Ascending aorta (tissue), 2 donors: Measurements from ENCODE around the gene CSPG4. TPM values are rescaled to one million over a fixed set of nuclear protein-coding genes. Genes with fewer than 3 reads are reported as not detected.

Source experiments
- DNase-seq, 2 donors: peaks; one replicate each; pipeline ENCODE4 v3.0.0-alpha.2; 2019; ENCODE audit warnings: low spot score in 2 of 2
- H3K27ac ChIP-seq, 2 donors: fragments of 200-600 bp; sonication (generic); one replicate each; pipeline ENCODE4 v1.5.1; 2016 to 2017; ENCODE audit warnings: mild to moderate bottlenecking in 1 of 2
- H3K27me3 ChIP-seq: fragments of 200-600 bp; sonication (generic); one replicate; pipeline ENCODE4 v1.5.1; 2017
- H3K36me3 ChIP-seq, 2 donors: fragments of 200-600 bp; sonication (generic); one replicate each; pipeline ENCODE4 v1.5.1; 2016
- H3K4me1 ChIP-seq, 2 donors: fragments of 200-600 bp; sonication (generic); one replicate each; pipeline ENCODE4 v1.5.1; 2016 to 2017; ENCODE audit warnings: mild to moderate bottlenecking in 1 of 2
- H3K4me3 ChIP-seq, 2 donors: fragments of 200-600 bp; sonication (generic); one replicate each; pipeline ENCODE4 v1.5.1; 2016 to 2017; ENCODE audit warnings: mild to moderate bottlenecking in 1 of 2
- H3K9me3 ChIP-seq, 2 donors: fragments of 200-600 bp; sonication (generic); one replicate each; pipeline ENCODE4 v1.5.1; 2016
- intact Hi-C: fragments of 100-400 bp; cut with DNase I; formaldehyde crosslinking; loops from one replicate; pipeline ENCODE4 v1.15.1; 2023
- total RNA-seq: library from RNA; depleted of rRNA; stranded (reverse); fragments of >200 nt; gene quantifications from one replicate; pipeline ENCODE4 v1.1.0, GENCODE V29; 2016
- TF ChIP-seq, protein P1 (sequence below), 3 experiments: fragments of 200-600 bp in 2 of 3; fragments of 450-650 bp in 1 of 3; sonication (generic) in 2 of 3; IDR thresholded peaks; one replicate each; pipeline ENCODE4 v1.5.1; 2016 to 2019; ENCODE audit warnings: antibody characterized with exemption in 3 of 3, mild to moderate bottlenecking in 1 of 3, moderate library complexity in 1 of 3

The CSPG4 gene
- total RNA-seq, 1 donor from 2014 or later = 258 TPM

DNA sequence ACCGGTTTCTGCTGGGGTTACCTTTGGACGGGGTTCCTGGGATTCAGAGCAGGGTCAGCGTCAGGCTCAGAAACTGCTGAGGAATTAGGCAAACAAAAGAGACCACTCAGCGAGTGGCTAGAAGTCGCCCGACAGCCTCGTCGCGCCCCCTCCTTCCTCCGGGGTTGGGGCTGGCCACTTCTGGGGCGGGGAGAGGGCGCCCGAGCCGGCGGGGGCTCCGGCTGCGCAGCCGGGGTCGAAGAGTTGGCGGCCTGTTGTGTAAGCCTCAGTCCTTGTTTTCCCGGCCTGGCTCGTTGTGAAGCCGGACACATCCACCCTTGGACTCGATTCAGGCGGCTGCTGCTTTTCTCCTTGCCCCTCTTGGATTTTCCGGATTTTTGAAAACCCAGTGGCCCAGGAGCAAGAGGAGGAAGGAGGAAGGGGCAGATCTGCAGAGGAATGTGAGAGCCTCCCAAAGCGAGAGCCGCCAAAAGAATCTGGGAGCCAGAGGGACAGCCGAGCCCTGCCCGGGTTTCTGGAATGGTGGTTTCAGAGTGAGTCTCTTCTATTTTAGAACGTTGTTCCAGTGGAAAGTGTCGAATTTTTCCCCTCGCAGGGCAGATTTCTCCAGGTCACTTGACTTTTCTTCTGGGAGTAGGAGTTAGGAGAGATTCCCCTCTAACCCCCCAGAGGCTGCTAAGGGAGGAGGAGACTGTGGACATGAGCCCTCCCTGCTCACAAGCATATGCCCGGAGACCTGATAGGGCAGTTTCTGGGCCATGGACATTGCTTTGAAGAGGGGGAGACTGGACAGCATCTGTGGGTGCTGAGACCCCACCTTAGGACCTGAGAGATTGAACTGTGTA lies 64.3 kb downstream of the CSPG4 start:
- Histone ChIP-seq H3K36me3 (peaks cover 0 to 8% of the 10 kb centered on the region in 2 donors), H3K4me1 (peaks cover 30 to 51% of the 10 kb centered on the region in 2 donors), H3K9me3 (no peaks in the 10 kb centered on the region), H3K4me3 (peak overlapping the region; percentile 86 to 94), H3K27me3 (no peaks in the 10 kb centered on the region), H3K27ac (peak overlapping the region; percentile 98 to 99)
- TF ChIP-seq, protein P1, sequence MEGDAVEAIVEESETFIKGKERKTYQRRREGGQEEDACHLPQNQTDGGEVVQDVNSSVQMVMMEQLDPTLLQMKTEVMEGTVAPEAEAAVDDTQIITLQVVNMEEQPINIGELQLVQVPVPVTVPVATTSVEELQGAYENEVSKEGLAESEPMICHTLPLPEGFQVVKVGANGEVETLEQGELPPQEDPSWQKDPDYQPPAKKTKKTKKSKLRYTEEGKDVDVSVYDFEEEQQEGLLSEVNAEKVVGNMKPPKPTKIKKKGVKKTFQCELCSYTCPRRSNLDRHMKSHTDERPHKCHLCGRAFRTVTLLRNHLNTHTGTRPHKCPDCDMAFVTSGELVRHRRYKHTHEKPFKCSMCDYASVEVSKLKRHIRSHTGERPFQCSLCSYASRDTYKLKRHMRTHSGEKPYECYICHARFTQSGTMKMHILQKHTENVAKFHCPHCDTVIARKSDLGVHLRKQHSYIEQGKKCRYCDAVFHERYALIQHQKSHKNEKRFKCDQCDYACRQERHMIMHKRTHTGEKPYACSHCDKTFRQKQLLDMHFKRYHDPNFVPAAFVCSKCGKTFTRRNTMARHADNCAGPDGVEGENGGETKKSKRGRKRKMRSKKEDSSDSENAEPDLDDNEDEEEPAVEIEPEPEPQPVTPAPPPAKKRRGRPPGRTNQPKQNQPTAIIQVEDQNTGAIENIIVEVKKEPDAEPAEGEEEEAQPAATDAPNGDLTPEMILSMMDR (IDR thresholded peaks at IDR 0.05) = no peak
- intact Hi-C loops = loop anchor here (5.0 kb wide), 1 partner anchor 196 kb away; the partner anchor contains the start of gene SIN3A
- peak in 1 of 2 donors; percentile 78 for DNase-seq

DNA sequence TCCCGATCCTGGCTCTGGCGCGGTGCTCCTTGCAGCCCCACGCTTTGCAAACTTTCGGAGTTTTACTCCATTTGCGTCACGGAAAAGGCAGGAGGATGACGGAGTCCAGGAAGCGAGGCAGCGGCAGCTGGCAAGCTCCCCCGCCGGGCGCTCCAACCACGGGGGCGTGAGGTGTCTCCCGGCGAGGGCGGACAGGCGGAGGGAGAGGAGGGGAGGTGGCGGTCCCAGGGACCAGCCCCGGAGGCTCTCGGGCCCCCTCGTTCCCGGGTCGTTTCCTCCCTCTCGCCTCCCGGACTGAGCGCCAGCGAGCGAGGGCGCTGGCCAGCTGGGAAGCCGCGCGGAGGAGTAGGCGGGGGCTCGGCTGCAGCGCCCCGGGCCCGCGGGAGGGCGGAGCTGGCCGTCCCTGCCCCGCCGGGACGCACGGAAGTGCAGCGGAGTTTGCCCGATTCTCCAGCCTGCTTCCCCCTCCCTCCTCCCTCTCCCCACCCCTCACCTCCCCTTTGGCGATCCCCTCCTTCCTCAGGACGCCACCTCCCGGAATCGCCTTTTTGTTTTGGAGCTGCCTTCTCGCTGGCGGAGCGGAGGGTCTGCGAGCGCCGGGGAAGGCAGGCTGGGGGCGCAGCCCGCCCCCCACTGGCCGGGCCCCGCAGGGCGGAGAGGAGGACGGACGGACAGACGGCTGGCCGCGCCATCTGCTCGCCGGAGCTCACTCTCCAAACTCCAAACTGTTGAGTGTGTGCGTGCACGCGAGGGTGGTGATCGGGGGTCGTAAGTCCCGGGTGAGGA lies 65.1 kb downstream of the CSPG4 start, which contains the start of gene SNX33:
Gene SNX33, plus strand, starts transcription at position 543 of the 786 bp plus-strand sequence. CDS start 1,191 bp downstream, outside the sequence.
- Histone ChIP-seq H3K4me3 (peak within 1 kb of the TSS; percentile 86 to 94), H3K4me1 (peaks cover 24 to 43% of the 10 kb centered on the region in 2 donors), H3K27me3 (no peaks in the 10 kb centered on the region), H3K36me3 (peaks cover 0 to 8% of the 10 kb centered on the region in 2 donors), H3K9me3 (no peaks in the 10 kb centered on the region), H3K27ac (peak within 1 kb of the TSS; percentile 98 to 99)
- TF ChIP-seq, protein P1 (IDR thresholded peaks at IDR 0.05) = peak; percentile 35 to 59 (median 46)
- peak in 1 of 2 donors; percentile 91 for DNase-seq
- intact Hi-C loops = loop anchor here (1.0 to 5.0 kb wide), 3 partner anchors 13 to 195 kb away; partner anchors contain the start of genes SIN3A and SNUPN

- Histone ChIP-seq H3K4me1 (peaks cover 17 to 37% of the 10 kb centered on the region in 2 donors), H3K9me3 (no peaks in the 10 kb centered on the region), H3K27me3 (no peaks in the 10 kb centered on the region), H3K4me3 (peak overlapping the region; percentile 86 to 94), H3K36me3 (peaks cover 0 to 8% of the 10 kb centered on the region in 2 donors), H3K27ac (peak overlapping the region; percentile 98 to 99)
- intact Hi-C loops = loop anchor here (1.0 to 5.0 kb wide), 3 partner anchors 14 to 195 kb away; partner anchors contain the start of genes SIN3A and SNUPN
- DNase-seq = no peak
- TF ChIP-seq, protein P1 (IDR thresholded peaks at IDR 0.05) = no peak
Observed at GRCh38 chr15:75646944-75647364, 65.7 kb downstream of the CSPG4 start.

DNA sequence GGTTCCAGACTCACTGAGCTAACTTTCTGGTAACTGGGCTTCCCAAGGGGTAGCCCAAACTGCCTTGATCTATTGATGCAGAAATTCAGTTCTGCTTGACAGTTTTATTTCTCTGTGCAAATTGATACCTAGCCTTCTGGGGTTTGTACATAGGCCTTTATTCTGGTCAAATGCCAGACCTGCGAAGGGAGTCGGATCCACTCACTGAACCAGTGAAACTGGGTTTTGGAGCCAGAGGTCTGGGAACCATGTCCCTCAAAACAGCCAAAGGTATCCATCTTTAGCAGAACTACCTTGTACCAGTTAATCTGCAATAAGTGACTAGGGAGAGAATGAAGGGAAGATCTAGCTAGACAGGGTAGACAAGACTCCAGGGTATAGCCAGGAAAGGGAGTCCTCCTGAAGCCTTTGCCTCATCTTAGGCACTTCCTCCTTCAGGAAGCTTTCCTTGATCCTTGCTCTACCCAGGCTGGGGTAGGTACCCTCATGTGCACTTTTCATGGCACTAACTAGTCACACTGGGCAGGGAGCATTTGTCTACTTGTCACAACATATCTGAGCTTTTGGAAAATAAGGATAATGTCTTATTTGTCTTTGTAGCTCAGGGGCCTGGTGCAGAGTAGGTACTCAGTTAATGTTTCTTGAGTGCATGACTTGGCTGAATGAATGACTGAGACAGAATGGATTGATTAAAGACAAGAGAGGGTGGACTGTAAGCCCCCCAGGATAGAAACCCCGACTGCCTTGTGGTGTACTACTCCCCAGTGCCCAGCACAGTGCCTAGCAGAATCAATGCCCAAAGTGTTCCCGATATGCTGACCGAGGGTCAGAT lies 66.3 kb downstream of the CSPG4 start:
- TF ChIP-seq, protein P1 (IDR thresholded peaks at IDR 0.05) = no peak
- H3K4me3 ChIP-seq = peak overlapping the region; percentile 86 to 94
- DNase-seq = no peak
- peak overlapping the region; percentile 98 to 99 for H3K27ac ChIP-seq
- no peaks in the 10 kb centered on the region for H3K27me3 ChIP-seq
- intact Hi-C loops = loop anchor here (2.0 to 5.0 kb wide), 2 partner anchors 14 to 194 kb away; partner anchors contain the start of gene SIN3A
- H3K4me1 ChIP-seq = peaks cover 12 to 32% of the 10 kb centered on the region in 2 donors
- no peaks in the 10 kb centered on the region for H3K9me3 ChIP-seq
- peaks cover 0 to 8% of the 10 kb centered on the region in 2 donors for H3K36me3 ChIP-seq
